Measurements from ENCODE around the gene ALDH1B1. TPM values are rescaled to one million over a fixed set of nuclear protein-coding genes. Genes with fewer than 3 reads are reported as not detected.

The ALDH1B1 gene
- total RNA-seq, 4 donors from 2014 or later: 8.0 to 15.4 (median 11.0) TPM

DNA sequence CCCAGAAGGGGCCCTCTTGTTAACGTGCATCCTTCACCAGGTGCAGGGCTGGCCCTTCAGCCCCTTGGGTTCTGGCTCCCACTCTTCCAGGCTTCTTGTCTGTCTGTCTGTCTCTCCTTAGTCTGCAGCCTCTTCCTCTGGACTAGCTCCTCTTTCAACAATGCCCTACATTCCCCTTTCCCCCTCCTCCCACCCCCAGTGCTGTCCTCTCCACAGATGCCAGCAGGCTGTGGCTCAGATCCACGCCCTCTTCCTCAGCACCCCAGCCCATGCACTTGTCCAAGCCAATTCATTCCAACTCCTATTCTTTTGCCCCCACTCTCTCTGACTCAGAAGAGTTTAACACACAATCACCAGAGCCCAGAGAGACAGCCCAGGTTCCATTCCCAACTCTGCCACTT lies 45.2 kb upstream of the ALDH1B1 start:
- TF ChIP-seq, protein P1, sequence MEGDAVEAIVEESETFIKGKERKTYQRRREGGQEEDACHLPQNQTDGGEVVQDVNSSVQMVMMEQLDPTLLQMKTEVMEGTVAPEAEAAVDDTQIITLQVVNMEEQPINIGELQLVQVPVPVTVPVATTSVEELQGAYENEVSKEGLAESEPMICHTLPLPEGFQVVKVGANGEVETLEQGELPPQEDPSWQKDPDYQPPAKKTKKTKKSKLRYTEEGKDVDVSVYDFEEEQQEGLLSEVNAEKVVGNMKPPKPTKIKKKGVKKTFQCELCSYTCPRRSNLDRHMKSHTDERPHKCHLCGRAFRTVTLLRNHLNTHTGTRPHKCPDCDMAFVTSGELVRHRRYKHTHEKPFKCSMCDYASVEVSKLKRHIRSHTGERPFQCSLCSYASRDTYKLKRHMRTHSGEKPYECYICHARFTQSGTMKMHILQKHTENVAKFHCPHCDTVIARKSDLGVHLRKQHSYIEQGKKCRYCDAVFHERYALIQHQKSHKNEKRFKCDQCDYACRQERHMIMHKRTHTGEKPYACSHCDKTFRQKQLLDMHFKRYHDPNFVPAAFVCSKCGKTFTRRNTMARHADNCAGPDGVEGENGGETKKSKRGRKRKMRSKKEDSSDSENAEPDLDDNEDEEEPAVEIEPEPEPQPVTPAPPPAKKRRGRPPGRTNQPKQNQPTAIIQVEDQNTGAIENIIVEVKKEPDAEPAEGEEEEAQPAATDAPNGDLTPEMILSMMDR (IDR thresholded peaks at IDR 0.05; ENCODE audit: low read depth): no peak

DNA sequence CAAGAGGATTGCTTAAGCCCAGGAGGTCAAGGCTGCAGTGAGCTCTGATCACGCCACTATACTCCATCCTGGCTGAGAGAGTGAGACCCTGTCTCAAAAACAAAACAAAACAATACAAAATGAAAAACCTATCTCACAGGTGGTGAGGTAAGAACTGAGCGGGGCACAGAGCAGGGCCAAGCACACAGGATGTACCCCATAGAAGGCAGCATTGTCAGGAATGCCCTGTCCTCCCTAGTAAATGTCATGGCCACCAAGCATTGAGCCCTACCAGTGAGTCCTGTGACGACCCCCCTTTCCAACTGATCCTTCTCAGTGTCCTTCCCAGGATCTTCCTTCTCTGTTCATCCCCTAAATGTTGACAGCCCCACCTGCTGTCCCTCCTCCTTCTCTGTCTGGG lies 44.6 kb upstream of the ALDH1B1 start:
- TF ChIP-seq, protein P1 (IDR thresholded peaks at IDR 0.05; ENCODE audit: low read depth): no peak

DNA sequence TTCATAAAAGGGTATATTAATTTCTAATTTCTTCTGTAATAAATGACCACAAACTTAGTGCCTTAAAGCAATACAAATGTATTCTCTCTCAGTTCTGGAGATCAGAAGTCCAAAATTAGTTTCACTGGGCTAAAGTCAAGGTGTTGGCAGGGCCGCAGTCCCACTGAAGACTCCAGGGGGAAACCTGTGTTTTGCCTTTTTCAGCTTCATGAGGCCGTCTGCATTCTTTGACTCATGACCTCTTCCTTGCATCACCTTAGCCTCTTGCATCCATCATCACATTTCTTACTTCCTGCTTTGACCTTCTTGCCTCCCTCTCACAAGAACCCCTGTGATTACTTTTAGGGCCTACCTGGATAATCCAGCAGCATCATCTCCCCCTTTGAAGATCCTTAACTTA lies 42.0 kb upstream of the ALDH1B1 start:
- TF ChIP-seq, protein P1 (IDR thresholded peaks at IDR 0.05; ENCODE audit: low read depth): no peak

DNA sequence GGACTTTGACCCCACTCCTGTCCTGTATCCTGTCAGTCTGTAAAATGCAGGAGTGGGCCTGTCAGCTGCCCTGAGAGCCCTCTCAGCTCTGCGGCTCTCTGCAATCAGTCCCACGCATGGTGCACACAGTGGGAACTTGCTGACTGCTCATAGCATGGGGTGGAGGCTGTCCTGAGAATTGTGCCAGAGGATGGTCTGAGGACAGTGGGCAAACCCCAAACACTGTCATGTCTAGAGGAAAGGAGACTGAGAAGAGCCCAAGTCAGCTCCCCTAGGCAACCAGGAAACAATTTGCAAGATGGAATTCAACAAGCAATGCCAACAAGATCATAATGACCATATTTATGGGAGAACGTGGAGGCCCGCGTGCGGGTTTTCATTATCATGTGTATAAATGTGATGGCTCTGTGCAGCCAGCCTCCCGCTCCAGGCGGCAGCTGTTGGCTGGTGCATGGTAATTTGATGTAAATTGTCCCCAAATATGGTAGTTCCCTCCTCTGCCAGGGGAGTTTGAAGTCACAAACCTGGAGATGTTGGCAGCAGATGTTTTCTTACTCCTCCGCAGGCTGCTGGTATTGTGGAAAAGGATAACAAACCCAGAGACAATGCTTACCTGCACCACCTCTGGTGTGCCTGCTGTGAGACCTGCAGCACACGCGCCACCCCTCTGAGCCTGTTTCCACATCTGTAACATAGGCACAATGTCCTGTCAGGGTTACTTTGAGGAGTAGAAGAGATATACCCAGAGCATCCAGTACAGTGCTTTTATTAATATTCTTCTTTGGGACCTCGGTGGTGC lies 39.8 kb upstream of the ALDH1B1 start:
- TF ChIP-seq, protein P1 (IDR thresholded peaks at IDR 0.05; ENCODE audit: low read depth): no peak

DNA sequence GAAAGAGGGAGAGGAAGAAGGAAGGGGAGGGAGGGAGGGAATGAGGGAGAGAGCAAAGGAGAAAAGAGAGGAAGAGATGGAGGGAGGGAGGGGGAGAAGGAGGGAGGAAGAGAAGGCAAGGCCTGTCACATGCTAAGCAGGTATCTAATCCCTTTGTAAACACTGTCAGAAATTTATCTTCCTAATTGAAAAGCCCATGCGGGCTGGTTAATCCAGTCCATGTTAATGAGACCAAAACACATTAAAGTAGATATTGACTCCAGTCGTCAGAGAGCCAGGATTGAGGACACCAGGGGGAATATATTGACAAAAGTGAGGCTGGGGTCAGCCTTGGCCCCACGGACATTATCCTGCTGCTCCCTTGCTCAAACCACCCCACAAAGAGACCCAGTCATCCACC lies 37.4 kb upstream of the ALDH1B1 start:
- TF ChIP-seq, protein P1 (IDR thresholded peaks at IDR 0.05; ENCODE audit: low read depth): no peak

DNA sequence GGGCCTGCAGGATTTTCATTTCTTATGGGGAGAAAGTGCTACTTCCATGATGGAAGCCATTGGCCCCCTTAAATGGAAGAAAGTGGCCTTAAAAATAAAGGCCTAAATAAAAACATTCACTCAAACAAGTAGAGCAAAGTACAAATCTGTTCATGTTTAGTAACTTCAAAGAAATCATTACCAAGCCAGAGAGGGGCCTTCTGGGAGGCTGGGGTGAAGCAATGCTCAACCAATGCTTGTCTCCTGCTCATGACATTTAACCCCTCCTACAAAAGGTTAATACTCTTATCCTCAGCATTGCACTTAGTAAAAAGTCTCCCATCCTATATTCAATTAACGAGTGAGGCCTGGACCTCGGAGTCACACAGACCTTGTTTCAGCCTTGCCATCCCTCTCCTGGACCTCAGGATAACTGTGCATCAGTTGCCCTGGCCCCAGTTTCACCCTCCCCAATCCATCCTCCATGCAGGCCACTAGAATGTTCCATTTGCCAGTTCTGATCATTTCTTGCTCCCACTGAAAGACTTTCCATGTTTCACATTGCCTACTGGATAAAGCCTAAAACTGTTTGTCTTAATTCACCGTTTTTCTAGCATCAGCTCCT lies 36.9 kb upstream of the ALDH1B1 start:
- TF ChIP-seq, protein P1 (IDR thresholded peaks at IDR 0.05; ENCODE audit: low read depth): no peak

DNA sequence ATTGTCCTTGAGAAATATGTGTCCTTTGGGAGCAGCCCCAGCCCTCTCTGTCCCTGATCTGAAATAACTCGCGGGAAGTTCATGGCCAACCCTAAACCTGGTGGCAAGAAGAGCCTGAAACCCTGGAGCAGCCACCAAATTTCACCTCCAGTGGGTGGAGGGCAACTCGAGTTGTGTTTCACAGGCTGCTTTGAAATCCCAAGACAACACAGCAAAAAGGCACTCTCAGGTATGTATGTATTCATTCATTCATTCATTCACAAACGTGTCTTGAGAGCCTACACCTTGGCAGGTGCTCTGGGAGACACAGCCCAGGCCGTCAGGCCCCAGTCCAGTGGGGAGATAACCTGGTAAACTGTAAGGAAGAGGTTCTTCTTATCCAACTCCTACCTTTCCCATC lies 35.7 kb upstream of the ALDH1B1 start:
- TF ChIP-seq, protein P1 (IDR thresholded peaks at IDR 0.05; ENCODE audit: low read depth): no peak

Measured in subcutaneous adipose tissue (tissue), 4 donors.